GM19193 (cell line): ENCODE measurements around the gene SERTM1.

ENCODE experiments used
- POLR2A ChIP-seq: IDR thresholded peaks from 4 replicates; pipeline ENCODE4 v1.6.1; 2011; ENCODE audit not compliant: insufficient read depth, insufficient read length; ENCODE audit errors: extremely low read depth

Gene SERTM1

DNA sequence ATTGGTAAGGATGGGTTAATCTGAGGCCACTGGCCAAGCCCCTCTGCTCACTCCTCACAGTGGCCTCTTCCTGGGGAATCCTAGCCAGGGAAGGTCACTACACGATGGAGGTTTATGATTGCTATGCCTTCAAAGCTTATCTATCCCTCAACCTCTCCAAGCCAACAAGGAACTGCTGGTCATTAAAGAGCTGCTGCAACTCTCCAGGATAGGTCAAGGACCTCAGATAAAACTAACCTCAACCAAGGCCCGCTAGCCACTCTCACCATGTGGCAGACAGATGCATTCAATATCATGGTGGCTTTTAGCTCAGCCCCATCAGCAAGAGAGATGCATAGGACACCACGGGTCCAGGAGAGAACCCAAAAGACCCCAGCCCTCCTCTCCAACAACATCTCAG lies 71.6 kb downstream of the SERTM1 start:
- TF ChIP-seq POLR2A = no peak

DNA sequence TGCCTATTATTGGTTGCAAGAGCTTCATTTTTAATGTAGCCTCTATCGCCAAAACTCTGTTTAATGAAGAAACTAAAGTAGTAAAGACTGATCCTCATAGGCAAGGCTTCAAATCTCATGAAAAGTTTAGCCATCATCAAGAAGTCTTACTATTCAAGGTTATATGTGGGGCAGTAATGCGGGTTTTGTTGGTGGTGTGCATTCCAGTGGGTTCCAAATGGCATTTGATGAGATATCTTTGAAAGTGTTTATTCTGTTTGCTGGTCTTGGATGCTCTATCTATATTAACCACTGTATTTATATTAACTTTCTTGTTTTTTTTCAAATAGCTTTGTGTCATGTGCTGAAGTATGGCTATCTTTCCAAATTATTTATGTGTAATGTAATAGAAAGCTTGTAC lies 72.2 kb downstream of the SERTM1 start:
- TF ChIP-seq POLR2A = no peak
